Right kidney (tissue), 1 donor: ENCODE results near the gene PTPRD.

Experiments used
- DNase-seq: peaks from one replicate; pipeline ENCODE4 v3.0.0-alpha.2; 2016

The PTPRD gene

GRCh38 chr9:10052916-10053315 is 559.9 kb downstream of the PTPRD start:
- no peak for DNase-seq

DNA sequence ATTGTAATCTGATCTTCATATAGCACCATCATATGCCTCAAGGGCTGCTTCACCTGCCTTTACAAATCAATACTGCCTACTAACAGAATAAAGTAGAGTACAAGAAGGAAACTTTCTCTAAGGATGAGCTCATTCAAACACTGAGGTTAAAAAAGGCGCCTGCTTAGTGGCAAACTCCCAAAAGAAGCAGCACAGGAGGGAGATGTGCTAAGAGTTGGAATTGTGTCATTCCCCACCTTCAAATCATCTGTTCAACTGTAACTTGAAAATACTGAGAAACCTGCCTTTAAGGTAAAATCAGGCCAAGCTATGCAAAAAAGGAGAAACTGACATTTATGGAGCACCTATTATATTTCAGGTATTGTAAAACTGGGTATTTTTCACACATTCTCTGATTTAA is 560.6 kb downstream of the PTPRD start:
- no peak for DNase-seq

DNA sequence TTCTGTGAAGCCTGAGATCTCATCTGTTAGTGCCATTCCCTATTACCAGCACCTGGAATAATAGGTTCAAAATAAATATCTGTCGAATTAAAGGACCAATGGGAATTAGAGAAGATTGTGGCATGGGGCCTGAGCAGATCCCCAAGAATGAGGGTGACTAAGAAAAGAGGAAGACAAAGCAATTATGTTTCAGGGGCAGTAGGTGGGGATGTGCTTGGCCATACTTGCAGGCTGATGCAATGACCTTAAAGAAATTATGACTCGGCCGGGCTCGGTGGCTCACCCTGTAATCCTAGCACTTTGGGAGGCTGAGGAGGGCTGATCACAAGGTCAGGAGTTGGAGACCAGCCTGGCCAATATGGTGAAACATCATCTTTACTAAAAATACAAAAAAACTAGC is 562.8 kb downstream of the PTPRD start:
- DNase-seq: no peak

- DNase-seq: no peak
These were observed 563.8 kb downstream of the PTPRD start for GRCh38 chr9:10048994-10049393.

GRCh38 chr9:10045598-10045997 is 567.2 kb downstream of the PTPRD start:
- DNase-seq: no peak

DNA sequence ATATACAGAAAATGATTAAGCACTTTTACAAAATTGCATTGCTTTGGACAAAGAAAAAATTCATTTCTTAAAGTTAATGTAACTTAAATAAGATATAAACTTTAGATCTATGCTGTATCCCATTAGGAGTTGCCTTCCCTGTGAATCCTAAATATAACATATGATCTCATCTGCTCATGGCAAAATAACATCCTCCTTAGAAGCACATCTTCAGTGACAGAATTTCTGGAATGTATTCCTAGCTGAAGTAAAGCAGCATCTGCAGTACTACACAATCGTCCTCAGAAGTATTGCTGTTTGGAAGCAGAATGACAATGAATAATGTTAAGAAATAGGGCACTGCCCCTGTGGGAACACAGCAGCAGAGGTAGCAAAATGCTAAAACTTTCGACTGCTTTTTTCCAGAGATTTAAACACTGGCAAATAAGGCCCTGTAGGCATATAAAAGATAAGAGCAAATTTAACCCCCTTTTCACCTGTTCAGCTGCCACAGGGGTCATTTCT is 571.0 kb downstream of the PTPRD start:
- DNase-seq: no peak

- DNase-seq: no peak
These were observed 576.7 kb downstream of the PTPRD start for GRCh38 chr9:10036095-10036494.

DNA sequence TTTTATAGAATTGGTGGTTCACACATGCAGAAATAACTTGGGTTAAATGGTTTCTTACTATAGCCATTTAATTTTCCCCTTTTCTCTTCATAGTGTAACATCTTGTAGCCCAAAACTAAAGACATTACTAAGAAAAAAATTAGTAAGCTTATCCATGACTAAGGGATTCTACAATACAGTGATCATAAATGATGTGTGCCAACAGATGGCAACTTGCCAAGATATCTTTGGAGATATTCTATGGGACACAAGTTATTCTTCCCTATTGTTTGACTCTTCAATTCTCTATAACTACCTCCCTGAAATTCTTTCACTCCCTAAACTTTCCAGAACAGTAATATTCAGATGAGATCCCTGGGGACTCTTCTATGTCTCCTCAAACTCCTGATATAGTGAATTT is 580.6 kb downstream of the PTPRD start:
- DNase-seq: no peak

- DNase-seq: no peak
These were observed 586.3 kb downstream of the PTPRD start for GRCh38 chr9:10026443-10026984.

- DNase-seq: no peak
These were observed 597.0 kb downstream of the PTPRD start for GRCh38 chr9:10015755-10016154.

GRCh38 chr9:10014889-10015288 is 597.9 kb downstream of the PTPRD start:
- no peak for DNase-seq

GRCh38 chr9:10009401-10009800 is 603.4 kb downstream of the PTPRD start:
- DNase-seq: no peak

DNA sequence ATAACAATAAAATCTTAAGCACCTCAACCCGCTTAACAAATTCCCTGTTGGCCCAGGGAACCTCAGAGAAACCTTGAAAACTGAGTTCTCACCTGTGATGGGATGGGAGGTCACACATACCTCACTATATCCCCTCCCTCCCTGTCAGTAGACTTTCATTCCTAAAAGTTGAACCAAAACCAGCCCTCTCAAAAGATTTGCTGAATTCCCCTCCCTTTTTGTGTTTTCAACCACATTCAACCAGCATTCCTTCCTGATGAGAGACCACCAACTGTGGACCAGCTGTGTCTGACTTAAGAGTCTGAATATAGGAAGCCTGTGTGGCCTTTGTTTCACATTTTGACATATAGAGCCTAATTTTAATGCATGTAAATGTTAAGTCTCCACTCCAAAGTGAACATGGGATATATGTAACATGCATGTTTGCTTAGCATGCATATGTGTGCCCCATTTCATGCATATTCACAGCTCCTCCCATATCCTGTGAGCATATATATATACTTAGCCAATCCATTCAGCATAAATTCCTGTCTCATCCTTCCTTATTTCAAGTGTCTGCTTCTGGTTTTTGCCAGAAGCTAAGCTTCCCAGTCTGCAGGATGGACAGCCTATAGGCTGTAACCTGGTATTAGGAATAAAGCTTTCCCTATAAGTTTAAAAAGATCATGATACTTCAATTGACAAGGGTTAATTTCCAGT is 604.6 kb downstream of the PTPRD start:
- DNase-seq: no peak

DNA sequence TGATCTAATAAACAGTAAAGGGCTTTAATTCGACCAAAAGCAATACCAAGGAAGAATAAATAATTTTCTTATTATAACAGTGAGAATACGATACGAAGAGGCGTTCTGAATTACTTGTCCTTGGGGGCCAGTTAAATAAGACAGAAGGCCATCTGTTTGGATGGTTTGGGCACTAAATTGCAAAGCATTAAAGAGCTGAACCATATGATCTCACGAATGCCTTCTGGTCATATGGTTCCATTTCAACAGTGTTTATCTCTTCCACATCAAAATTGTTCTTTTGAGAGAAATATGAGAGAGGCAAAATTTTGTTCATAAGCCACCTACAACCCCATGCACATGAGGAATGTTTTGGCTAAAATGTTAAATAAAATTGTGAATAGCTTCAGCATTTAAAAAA is 605.4 kb downstream of the PTPRD start:
- no peak for DNase-seq

GRCh38 chr9:10005206-10005605 is 607.6 kb downstream of the PTPRD start:
- no peak for DNase-seq

- no peak for DNase-seq
These were observed 609.8 kb downstream of the PTPRD start for GRCh38 chr9:10003047-10003446.

DNA sequence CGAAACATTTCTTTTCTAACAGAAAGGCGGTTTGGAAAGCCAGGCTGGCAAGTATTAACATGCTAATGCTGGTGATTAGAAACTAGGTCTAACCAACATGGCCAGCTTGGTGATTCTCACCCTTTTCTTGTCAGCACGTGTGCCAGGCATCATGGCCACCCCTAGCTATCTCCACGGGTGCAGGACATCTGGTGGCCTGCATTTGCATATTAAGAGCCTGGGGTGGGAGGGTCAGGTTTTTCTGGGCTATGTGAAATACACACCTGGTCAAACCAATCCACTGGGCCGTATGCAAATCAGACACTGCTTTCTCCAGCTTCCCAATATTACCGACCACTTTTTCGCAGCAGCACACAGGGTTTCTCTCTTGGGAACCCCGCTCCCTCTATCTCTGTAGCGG is 612.1 kb downstream of the PTPRD start:
- DNase-seq: no peak

DNA sequence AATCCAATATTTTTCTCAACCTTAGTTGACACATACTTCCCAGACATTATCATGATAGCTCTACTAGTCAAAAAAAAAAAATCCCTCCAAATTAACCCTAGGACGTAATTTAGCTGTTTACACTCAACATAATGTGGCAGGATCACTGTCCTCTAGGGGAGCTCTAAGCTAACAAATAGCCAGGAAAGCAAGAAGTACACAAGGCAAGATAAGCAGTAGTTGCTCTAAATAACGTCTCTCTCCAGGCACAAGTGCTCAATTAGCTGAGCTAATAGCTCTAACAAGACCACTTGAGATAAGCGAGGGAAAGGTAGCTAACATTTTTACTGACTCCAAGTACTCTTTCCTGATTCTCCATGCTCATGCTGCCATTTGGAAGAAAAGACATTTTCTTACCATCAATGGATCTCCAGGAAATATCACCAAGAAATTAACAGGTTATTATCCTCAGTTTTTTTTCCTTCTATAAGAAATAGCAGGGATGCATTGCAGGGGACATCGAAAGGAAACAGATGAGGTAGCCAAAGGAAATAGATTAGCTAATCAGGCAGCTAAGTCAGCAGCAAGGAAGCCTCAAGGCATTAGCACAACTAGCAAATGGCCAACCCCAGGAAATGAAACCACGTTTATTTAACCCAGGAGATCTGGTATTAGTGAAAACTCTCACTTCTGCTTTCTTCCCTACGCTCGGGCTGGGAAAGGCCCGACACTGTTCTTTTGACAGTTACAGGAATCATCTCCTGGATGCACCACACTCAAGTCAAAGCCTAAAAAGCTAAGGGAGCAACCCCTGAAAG is 614.1 kb downstream of the PTPRD start:
- DNase-seq: no peak

DNA sequence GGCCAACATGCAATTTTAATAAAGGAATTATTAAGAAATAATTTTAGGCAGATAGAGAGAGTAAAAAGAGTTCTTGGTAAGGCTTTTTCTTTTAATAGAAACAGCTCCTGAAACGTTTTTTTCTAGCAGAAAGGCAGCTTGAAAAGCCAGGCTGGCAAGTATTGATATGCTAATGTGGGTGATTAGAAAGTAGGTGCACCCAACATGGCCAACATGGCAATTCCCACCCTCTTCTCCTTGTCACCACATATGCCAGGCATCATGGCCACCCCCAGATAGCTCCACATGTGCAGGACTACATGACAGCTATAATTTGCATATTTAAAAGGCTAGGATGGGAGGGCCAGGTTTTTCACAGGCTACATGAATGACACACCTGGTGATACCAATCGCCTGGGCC is 615.2 kb downstream of the PTPRD start:
- DNase-seq: no peak

DNA sequence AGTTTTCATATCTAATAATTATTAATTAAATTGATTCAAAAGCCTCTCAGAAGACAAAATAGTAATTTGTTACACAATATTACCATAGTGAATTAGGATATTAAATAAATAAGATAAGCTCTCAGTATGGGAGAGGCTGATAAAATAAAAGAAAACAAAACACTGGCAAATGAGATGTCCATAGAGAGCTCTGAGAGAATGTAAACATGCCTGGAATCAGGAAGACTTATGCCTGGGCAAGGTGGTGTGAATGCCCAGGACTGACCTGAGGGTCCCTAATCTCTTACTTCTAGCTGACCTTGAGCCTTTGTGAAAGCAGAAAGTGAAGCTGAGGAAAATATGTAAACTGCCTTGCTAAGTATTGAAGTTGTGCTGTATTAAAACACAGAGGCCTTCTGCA is 616.5 kb downstream of the PTPRD start:
- no peak for DNase-seq

- no peak for DNase-seq
These were observed 619.9 kb downstream of the PTPRD start for GRCh38 chr9:9992936-9993335.

DNA sequence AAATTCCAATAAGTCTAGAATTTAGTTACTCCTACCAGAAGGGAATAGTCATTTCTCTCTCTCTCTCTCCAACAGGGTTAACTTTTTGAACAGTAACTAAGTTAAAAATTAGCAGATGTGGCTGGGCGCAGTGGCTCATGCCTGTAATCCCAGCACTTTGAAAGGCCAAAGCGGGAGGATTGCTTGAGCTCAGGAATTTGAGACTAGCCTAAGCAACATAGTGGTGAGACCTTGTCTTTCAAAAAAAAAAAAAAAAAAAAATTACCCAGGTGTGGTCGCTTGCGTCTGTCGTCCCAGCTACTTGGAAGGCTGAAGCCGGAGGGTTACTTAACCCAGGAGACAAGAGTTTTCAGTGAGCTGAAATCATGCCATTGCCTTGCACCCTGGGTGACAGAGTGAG is 639.7 kb downstream of the PTPRD start:
- no peak for DNase-seq

DNA sequence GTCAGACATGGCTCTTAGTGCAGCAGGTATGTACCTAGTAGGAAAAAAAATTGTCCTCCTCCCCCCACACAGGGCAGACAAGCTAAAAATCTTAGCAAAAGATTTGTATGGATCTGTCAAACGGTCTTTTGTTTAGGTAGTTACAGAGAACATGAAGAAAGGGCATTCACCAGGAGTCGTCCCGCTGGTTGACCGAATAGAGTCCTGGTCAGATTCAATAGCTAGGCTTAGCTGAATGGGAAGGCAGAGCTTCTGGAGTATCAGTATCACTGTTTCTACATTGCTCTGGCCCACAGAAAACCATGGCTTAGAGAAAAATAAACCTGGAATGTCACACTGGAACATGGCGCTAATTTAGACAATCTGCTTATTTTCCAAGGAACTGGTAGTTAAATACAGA is 642.3 kb downstream of the PTPRD start:
- DNase-seq: no peak

GRCh38 chr9:9963841-9964240 is 649.0 kb downstream of the PTPRD start:
- no peak for DNase-seq
